Measurements from ENCODE around the gene C14orf180. TPM values are rescaled to one million over a fixed set of nuclear protein-coding genes. Genes with fewer than 3 reads are reported as not detected.

The C14orf180 gene
- total RNA-seq, 1 donor from 2014 or later = 44.1 TPM

- TF ChIP-seq, protein P1, sequence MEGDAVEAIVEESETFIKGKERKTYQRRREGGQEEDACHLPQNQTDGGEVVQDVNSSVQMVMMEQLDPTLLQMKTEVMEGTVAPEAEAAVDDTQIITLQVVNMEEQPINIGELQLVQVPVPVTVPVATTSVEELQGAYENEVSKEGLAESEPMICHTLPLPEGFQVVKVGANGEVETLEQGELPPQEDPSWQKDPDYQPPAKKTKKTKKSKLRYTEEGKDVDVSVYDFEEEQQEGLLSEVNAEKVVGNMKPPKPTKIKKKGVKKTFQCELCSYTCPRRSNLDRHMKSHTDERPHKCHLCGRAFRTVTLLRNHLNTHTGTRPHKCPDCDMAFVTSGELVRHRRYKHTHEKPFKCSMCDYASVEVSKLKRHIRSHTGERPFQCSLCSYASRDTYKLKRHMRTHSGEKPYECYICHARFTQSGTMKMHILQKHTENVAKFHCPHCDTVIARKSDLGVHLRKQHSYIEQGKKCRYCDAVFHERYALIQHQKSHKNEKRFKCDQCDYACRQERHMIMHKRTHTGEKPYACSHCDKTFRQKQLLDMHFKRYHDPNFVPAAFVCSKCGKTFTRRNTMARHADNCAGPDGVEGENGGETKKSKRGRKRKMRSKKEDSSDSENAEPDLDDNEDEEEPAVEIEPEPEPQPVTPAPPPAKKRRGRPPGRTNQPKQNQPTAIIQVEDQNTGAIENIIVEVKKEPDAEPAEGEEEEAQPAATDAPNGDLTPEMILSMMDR (IDR thresholded peaks at IDR 0.05; ENCODE audit: borderline replicate concordance) = no peak
- peaks cover 55% of the 10 kb centered on the region for H3K27me3 ChIP-seq (ENCODE audit: low read depth)
- intact Hi-C loops (cut with micrococcal nuclease) = no loop called here
These were observed 45.4 kb downstream of the C14orf180 start for GRCh38 chr14:104624939-104625338.

GRCh38 chr14:104632781-104633180, 53.2 kb downstream of the C14orf180 start:
- no peak overlapping the region for H3K27ac ChIP-seq (replicated peaks)
- TF ChIP-seq, protein P1 (IDR thresholded peaks at IDR 0.05; ENCODE audit: borderline replicate concordance) = no peak
- peaks cover 62% of the 10 kb centered on the region for H3K27me3 ChIP-seq (ENCODE audit: low read depth)
- no peak overlapping the region for H3K4me3 ChIP-seq
- DNase-seq = no peak
- intact Hi-C loops (cut with micrococcal nuclease) = no loop called here
- no peaks in the 10 kb centered on the region for H3K36me3 ChIP-seq
- H3K4me1 ChIP-seq = no peaks in the 10 kb centered on the region
- peaks cover 16% of the 10 kb centered on the region for H3K9me3 ChIP-seq (replicated peaks)

More at GRCh38 chr14:104624939-104625338, 45.4 kb downstream of the C14orf180 start:
- Histone ChIP-seq H3K4me1 (no peaks in the 10 kb centered on the region), H3K36me3 (no peaks in the 10 kb centered on the region), H3K9me3 (replicated peaks) (peaks cover 21% of the 10 kb centered on the region), H3K4me3 (no peak overlapping the region), H3K27ac (replicated peaks) (no peak overlapping the region)
- no peak for DNase-seq

- no peak overlapping the region for H3K27ac ChIP-seq (replicated peaks)
- peaks cover 14% of the 10 kb centered on the region for H3K9me3 ChIP-seq (replicated peaks)
- H3K4me1 ChIP-seq = no peaks in the 10 kb centered on the region
- H3K27me3 ChIP-seq (ENCODE audit: low read depth) = peaks cover 66% of the 10 kb centered on the region
- H3K4me3 ChIP-seq = no peak overlapping the region
- no peak for DNase-seq
- H3K36me3 ChIP-seq = no peaks in the 10 kb centered on the region
- TF ChIP-seq, protein P1 (IDR thresholded peaks at IDR 0.05; ENCODE audit: borderline replicate concordance) = no peak
- intact Hi-C loops (cut with micrococcal nuclease) = no loop called here
These were observed 53.9 kb downstream of the C14orf180 start for GRCh38 chr14:104633276-104634137.

- Histone ChIP-seq H3K27me3 (ENCODE audit: low read depth) (peaks cover 73% of the 10 kb centered on the region), H3K36me3 (no peaks in the 10 kb centered on the region), H3K4me1 (no peaks in the 10 kb centered on the region), H3K4me3 (no peak overlapping the region), H3K27ac (replicated peaks) (no peak overlapping the region), H3K9me3 (replicated peaks) (peaks cover 7% of the 10 kb centered on the region)
- TF ChIP-seq, protein P1 (IDR thresholded peaks at IDR 0.05; ENCODE audit: borderline replicate concordance) = no peak
- no peak for DNase-seq
- intact Hi-C loops (cut with micrococcal nuclease) = no loop called here
These were observed 54.7 kb downstream of the C14orf180 start for GRCh38 chr14:104634138-104634760.

DNA sequence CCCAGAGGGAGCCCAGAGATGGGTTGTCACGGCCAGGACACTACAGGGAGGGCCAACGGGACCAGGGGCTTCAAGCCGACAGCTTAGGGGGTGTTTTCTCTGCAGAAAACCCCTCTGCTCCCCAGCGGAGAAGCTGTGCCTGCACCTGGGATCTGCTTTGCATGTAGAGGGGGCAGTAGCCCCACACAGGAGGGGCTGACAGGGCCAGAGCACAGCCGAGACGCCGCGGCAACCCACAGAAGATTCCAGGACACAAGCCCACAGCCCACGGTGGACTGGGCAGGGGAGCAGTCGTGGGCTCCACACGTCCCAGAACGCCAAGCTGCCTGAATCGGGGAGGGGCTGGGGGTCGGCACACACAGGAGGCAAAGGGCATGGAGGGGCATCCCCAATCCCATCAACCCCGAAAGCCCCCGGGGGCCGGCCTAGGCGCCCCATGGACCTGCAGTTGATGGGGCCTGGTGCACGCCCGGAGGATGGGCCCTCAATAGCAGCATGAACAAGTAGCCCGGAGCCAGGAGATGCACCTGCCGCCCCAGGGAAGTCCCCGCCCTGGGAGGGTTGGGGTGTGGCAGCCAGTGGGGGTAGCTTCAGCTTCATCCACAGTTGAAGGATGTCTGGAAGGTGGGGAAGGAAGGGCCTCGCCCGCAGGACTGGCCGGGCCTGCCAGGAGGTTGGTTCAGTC, 55.5 kb downstream of the C14orf180 start:
- H3K4me1 ChIP-seq = peaks cover 3% of the 10 kb centered on the region
- TF ChIP-seq, protein P1 (IDR thresholded peaks at IDR 0.05; ENCODE audit: borderline replicate concordance) = no peak
- no peaks in the 10 kb centered on the region for H3K36me3 ChIP-seq
- no peak overlapping the region for H3K4me3 ChIP-seq
- H3K9me3 ChIP-seq (replicated peaks) = no peaks in the 10 kb centered on the region
- peaks cover 81% of the 10 kb centered on the region for H3K27me3 ChIP-seq (ENCODE audit: low read depth)
- intact Hi-C loops (cut with micrococcal nuclease) = no loop called here
- H3K27ac ChIP-seq (replicated peaks) = no peak overlapping the region
- DNase-seq = no peak
